ENCODE measurements around the gene SNTA1. TPM values are rescaled to one million over a fixed set of nuclear protein-coding genes. Genes with fewer than 3 reads are reported as not detected.

SNTA1 gene
- total and polyA plus RNA-seq, 2 of the 8 experiments (the other 6 are each of a cell fraction or from before 2014, with no cell fraction given) = 4.5 to 8.0 TPM

GRCh38 chr20:33377366-33377765, 66.2 kb downstream of the SNTA1 start (continued):
- TF ChIP-seq CHD7 (IDR thresholded peaks at IDR 0.05; ENCODE audit: insufficient replicate concordance, low read length) = no peak
- no peak for TF ChIP-seq EGR1 (IDR thresholded peaks at IDR 0.05; ENCODE audit: borderline replicate concordance, low read depth, low read length)
- no peak for TF ChIP-seq POU5F1 (IDR thresholded peaks at IDR 0.05; ENCODE audit: low read depth, low read length)
- TF ChIP-seq SIX5 (IDR thresholded peaks at IDR 0.05; ENCODE audit: low read depth, low read length) = no peak
- no peak for TF ChIP-seq TAF7 (optimal IDR thresholded peaks at IDR 0.05; ENCODE audit: borderline replicate concordance, low read depth, low read length)
- no peak for TF ChIP-seq ATF2 (IDR thresholded peaks at IDR 0.05; ENCODE audit: low read length)

Measured in H1 (cell line).